GM18517 (cell line): Measurements from ENCODE around the gene FMN2.

Source experiments
- ATAC-seq: cut with Tn5 transposase; IDR thresholded peaks from one replicate; pipeline ENCODE4 v1.9.1; 2021; ENCODE audit warnings: mild to moderate bottlenecking, moderate library complexity; ENCODE audit not compliant: unreplicated experiment

Gene FMN2

GRCh38 chr1:240349695-240350094 lies 258.0 kb downstream of the FMN2 start:
- ATAC-seq = no peak

- ATAC-seq = no peak
These were observed 259.2 kb downstream of the FMN2 start for GRCh38 chr1:240350910-240351331.

GRCh38 chr1:240351690-240352089 lies 260.0 kb downstream of the FMN2 start:
- no peak for ATAC-seq

- ATAC-seq = no peak
These were observed 261.1 kb downstream of the FMN2 start for GRCh38 chr1:240352769-240353168.

- no peak for ATAC-seq
These were observed 264.9 kb downstream of the FMN2 start for GRCh38 chr1:240356568-240356967.

- no peak for ATAC-seq
These were observed 270.4 kb downstream of the FMN2 start for GRCh38 chr1:240362046-240362445.

GRCh38 chr1:240362826-240363225 lies 271.1 kb downstream of the FMN2 start:
- ATAC-seq = no peak

- no peak for ATAC-seq
These were observed 271.6 kb downstream of the FMN2 start for GRCh38 chr1:240363315-240363714.

- ATAC-seq = no peak
These were observed 272.2 kb downstream of the FMN2 start for GRCh38 chr1:240363914-240364313.

GRCh38 chr1:240366636-240367035 lies 275.0 kb downstream of the FMN2 start:
- ATAC-seq = no peak

- no peak for ATAC-seq
These were observed 293.9 kb downstream of the FMN2 start for GRCh38 chr1:240385551-240385950.

GRCh38 chr1:240385985-240386978 lies 294.6 kb downstream of the FMN2 start:
- ATAC-seq = no peak

GRCh38 chr1:240387051-240387450 lies 295.4 kb downstream of the FMN2 start:
- ATAC-seq = no peak

GRCh38 chr1:240391660-240392260 lies 300.1 kb downstream of the FMN2 start:
- no peak for ATAC-seq

- no peak for ATAC-seq
These were observed 302.7 kb downstream of the FMN2 start for GRCh38 chr1:240394353-240394752.

GRCh38 chr1:240395336-240395735 lies 303.7 kb downstream of the FMN2 start:
- ATAC-seq = no peak

GRCh38 chr1:240399381-240399780 lies 307.7 kb downstream of the FMN2 start:
- ATAC-seq = no peak

GRCh38 chr1:240401731-240402130 lies 310.0 kb downstream of the FMN2 start:
- no peak for ATAC-seq

GRCh38 chr1:240402326-240402725 lies 310.6 kb downstream of the FMN2 start:
- no peak for ATAC-seq

- no peak for ATAC-seq
These were observed 312.6 kb downstream of the FMN2 start for GRCh38 chr1:240404286-240404685.

GRCh38 chr1:240405751-240406150 lies 314.1 kb downstream of the FMN2 start:
- ATAC-seq = no peak

GRCh38 chr1:240407407-240407806 lies 315.7 kb downstream of the FMN2 start:
- ATAC-seq = no peak
